ENCODE results near the gene PEX10.

Gene PEX10

DNA sequence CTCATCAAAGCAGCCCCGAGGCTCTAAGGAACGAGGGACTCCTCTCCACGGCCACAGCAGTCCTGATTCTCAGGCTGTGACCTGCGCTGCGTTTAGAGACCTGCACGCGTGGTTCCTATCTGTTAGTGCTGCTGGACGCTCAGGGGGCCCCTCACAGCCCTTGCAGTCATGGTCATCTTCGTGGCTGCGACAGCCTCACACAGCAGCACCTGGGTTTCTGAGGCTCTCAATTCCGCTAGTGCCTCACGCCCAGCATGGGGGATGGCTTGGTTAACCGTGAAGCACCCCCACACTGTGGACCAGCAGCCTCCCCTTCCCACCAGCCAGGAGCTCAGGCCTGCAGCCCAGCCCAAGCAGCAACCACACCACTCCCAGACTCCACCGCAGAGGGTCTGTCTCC, 28.8 kb downstream of the PEX10 start:
- in situ Hi-C loops (cut with MboI; ENCODE audit: low pct_unique_long_range_greater_than_20kb, low sequenced_read_pairs, unreplicated experiment) = loop anchor here (25.0 kb wide), 1 partner anchor 421 kb away; no protein-coding TSS in a partner anchor
- TF ChIP-seq, protein P1, sequence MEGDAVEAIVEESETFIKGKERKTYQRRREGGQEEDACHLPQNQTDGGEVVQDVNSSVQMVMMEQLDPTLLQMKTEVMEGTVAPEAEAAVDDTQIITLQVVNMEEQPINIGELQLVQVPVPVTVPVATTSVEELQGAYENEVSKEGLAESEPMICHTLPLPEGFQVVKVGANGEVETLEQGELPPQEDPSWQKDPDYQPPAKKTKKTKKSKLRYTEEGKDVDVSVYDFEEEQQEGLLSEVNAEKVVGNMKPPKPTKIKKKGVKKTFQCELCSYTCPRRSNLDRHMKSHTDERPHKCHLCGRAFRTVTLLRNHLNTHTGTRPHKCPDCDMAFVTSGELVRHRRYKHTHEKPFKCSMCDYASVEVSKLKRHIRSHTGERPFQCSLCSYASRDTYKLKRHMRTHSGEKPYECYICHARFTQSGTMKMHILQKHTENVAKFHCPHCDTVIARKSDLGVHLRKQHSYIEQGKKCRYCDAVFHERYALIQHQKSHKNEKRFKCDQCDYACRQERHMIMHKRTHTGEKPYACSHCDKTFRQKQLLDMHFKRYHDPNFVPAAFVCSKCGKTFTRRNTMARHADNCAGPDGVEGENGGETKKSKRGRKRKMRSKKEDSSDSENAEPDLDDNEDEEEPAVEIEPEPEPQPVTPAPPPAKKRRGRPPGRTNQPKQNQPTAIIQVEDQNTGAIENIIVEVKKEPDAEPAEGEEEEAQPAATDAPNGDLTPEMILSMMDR (IDR thresholded peaks at IDR 0.05; ENCODE audit: extremely low read depth, insufficient read depth, missing control alignments) = no peak
- no peak for DNase-seq (ENCODE audit: low spot score)

DNA sequence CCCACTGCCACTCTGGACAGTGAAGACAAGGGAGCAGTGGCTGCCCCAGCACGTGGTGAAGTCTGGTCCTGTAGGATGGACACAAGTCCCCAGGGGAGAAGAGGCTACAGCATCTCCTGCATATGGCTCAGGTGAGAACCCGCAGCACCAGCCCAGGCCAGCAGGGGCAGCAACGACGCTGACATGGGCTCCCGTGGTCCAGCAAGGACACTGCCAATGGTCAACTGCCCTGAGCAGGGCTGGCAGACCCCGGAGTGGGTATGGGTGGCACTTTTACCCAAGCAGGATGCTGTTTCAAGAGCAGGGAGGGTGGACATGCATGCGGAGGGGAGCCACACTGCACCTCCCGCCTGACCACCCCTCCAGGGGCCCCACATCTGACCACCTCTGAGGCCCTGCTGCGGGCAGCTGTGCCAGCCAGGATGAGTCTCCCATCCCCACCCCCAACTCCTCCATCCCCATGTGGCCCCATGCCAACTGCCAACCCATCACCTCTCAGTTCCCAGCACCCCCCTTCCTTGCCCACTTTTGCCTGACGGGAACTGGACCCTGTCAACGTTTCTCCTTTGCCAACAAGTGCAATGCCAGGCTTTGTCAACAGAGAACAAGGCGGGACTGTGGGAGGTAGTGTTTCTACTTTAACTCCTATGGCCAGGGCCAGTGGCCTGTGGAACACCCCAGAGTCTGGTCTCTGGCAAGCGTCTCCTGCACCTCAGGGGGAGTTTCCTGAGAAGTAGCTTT, 29.6 kb downstream of the PEX10 start:
- in situ Hi-C loops (cut with MboI; ENCODE audit: low pct_unique_long_range_greater_than_20kb, low sequenced_read_pairs, unreplicated experiment) = loop anchor here (25.0 kb wide), 1 partner anchor 420 kb away; no protein-coding TSS in a partner anchor
- TF ChIP-seq, protein P1 (IDR thresholded peaks at IDR 0.05; ENCODE audit: extremely low read depth, insufficient read depth, missing control alignments) = peak; percentile 63
- peak; percentile 79 for DNase-seq (ENCODE audit: low spot score)

DNA sequence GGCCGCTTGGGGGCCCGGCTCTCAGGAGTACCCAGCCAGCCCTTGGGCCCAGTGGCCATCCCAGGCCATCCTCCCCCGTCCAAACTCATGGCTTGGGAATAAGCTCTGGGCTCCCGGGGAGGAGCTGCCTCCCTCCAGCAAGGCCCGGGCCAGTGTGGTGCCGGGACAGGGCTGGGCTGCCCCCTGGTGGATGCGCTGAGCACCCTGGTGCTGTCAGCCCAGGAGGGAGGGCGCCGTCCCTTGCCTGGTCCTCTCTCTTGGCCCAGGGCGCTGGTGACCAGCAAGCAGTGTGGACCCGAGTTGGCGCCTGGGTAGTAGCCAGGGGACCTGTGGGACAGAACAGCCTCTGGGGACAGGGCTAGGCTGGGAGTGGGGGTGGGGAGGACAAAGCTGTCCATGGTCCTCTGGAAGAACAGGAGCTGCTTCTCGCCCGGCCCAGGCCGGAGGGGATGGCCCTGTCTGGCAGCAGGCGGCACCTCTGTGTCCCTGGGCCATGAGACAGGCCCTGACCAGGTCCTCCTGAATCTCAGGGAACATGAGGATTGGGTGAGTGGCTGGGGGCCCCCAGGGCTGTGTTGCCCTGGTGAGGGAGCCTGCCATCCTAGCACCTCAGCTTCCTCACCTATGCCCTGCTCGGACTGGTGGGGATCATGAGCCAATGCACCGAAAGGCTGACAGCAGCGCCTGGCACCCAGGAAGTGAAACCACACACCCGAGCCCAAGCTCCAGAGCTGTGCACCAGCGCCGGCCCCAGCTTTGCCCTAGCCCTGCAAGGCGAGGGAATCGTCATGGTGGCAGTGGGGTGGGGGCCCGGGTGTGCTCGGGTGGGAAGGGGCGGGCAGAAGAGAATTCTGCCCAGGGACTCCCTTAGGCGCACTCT, 30.4 kb downstream of the PEX10 start:
- peak; percentile 93 for DNase-seq (ENCODE audit: low spot score)
- in situ Hi-C loops (cut with MboI; ENCODE audit: low pct_unique_long_range_greater_than_20kb, low sequenced_read_pairs, unreplicated experiment) = loop anchor here (25.0 kb wide), 1 partner anchor 420 kb away; no protein-coding TSS in a partner anchor
- TF ChIP-seq, protein P1 (IDR thresholded peaks at IDR 0.05; ENCODE audit: extremely low read depth, insufficient read depth, missing control alignments) = peak; percentile 96

DNA sequence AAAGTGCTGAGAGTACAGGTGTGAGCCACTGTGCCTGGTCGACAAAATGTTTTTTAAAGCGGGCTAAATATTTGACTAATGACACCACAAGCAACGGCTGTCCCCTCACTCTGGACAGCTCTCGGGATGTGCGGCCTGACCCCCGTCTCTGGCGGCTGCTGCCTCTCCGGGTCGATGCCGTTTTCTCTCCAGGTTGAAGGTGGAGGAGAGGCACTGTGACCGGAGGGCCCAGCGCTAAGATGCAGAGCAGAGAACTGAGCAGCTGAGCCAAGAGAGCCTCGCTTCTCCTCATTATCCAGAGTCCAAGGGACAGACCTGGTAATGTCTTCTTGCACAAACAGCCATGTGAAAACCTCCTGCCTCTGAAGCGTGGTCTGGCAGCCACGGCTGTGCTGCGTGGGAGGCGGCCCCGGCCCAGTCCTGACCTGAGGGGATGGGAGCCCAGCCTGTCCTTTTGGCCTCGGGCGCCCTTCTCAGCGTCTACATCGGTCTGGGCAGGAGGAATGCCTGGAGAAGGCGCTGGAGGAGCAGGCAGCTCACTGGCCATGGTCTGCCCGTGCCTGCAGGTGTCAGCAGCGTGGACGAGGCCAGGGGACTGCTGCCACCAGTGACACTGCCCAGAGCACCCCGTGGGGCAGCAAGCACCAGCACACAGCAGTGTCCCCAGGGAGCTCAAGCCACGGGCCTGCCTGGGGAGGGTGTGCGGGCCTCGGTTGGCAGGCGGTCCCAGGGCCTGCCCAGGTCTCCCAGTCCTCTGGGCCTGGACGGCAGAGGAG, 31.4 kb downstream of the PEX10 start:
- TF ChIP-seq, protein P1 (IDR thresholded peaks at IDR 0.05; ENCODE audit: extremely low read depth, insufficient read depth, missing control alignments) = no peak
- in situ Hi-C loops (cut with MboI; ENCODE audit: low pct_unique_long_range_greater_than_20kb, low sequenced_read_pairs, unreplicated experiment) = loop anchor here (25.0 kb wide), 1 partner anchor 419 kb away; no protein-coding TSS in a partner anchor
- no peak for DNase-seq (ENCODE audit: low spot score)

DNA sequence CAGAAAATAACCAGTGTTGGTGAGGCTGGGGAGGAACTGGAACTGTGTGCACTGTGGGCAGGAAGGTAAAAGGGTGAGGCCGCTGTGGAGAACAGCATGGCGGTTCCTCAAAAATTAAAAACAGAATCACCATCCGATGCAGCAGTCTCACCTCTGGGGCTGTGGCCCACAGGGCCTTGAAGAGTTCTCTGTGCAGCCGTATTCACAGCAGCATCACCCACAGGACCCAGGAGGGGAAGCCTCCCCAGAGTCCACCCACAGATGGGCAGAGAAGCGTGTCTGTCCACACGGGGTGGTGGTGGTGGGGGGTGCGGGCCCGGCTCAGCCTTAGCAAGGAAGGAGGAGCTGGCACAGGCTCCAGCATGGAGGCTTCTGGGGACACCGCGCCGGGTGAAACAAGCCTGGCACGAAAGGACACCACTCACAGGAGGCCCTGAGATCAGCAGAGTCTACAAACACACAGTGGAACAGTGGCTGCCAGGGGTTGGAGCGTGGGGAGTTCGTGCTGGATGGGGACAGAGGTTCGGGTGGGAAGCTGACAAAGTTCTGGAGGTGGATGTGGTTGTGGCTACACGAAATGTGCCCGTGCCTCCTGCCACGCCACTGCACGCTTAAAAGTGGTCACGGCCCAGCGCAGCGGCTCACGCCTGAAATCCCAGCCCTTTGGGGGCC, 32.5 kb downstream of the PEX10 start:
- in situ Hi-C loops (cut with MboI; ENCODE audit: low pct_unique_long_range_greater_than_20kb, low sequenced_read_pairs, unreplicated experiment) = loop anchor here (25.0 kb wide), 1 partner anchor 418 kb away; no protein-coding TSS in a partner anchor
- DNase-seq (ENCODE audit: low spot score) = no peak
- TF ChIP-seq, protein P1 (IDR thresholded peaks at IDR 0.05; ENCODE audit: extremely low read depth, insufficient read depth, missing control alignments) = no peak

All from GM13977 (cell line).